Medulla oblongata (tissue), 1 donor: ENCODE measurements around the gene DIO3.

ENCODE experiments used
- DNase-seq: peaks from one replicate; pipeline ENCODE4 v3.0.0-alpha.2; 2015; ENCODE audit errors: extremely low spot score

DIO3 gene

DNA sequence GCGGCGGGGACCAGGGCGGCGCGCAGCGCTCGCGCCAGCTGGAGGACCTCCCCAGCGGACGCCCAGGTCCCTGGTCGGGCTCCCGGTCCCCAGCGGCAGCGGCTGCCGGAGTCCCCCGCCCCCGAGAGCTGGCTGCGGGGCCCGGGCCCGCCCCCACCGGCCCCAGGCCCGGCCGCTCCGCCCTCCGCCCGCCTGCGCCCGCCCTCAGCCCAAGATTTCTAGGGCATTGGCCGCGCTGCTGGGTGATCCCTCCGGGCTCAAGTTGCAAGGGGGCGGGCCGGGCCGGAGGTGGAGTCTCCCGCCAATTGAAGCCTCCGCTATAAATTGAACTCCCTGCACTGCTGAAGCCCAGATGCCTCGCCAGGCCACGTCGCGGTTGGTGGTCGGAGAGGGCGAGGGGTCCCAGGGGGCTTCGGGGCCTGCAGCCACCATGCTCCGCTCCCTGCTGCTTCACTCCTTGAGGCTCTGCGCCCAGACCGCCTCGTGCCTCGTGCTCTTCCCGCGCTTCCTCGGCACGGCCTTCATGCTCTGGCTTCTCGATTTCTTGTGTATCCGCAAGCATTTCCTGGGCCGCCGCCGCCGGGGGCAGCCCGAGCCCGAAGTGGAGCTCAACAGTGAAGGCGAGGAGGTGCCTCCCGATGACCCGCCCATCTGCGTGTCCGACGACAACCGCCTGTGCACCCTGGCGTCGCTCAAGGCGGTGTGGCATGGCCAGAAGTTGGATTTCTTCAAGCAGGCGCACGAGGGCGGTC, at the start of gene DIO3:
Gene DIO3, plus strand, starts transcription at position 351 of the 752 bp plus-strand sequence.
- DNase-seq, result no peak

DNA sequence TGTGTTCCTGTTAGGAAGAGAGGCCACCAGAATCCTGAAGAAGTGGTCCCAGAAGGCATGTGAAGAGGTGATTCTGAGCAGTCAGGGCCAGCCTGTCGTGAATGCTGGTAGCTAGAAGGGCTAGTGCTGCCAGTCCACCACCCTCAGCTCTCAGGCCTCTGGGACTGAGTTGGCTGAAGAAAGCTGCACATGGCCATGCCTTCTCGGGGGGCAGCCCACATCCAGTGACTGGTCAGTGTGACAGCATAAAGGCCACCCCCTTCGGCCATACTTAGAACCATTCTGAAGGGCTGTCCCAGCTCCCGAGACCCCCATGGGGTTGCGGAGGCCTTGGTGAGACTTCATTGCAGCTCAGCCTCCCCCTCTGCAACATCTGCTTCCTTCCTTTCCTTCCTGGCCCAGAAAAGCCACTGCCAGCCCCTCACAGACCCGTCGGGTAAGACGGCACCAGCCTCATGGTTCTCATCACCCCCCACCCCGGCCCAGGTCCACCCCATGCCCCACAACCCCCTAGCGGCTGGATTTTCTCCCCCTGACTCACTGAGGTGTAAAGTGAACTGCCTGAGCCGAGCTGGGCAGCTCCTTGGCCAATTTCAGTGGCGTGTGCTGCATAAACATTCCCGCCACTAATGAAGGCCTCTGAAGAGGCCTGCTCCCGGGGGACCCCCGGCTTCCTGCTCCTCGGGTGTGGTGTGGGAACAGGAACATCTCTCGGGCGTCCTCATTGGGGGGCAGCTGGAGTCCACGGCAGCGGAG, 49.5 kb upstream of the DIO3 start:
- DNase-seq, result no peak

- DNase-seq, result no peak
Observed at GRCh38 chr14:101512376-101512695, 49.0 kb upstream of the DIO3 start.

DNA sequence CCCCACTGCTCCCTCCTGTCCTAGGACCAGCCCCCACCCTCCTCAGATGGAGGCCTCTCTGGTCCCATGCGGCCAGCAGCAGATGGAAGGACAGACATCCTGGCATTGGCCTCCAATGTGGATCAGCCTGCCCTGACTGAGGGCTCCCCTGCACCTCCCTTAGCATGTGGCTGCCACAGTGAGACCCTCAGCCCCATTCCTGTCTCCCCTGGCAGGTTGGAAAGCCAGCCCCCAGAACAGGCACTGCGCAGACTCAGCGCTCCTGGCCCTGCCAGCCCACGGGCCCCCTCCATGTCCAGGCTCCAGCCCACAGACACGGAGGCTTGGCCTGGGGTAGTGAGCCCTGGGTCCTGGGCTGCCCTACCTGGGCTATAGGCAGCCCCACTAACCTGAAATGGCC, 47.2 kb upstream of the DIO3 start:
- DNase-seq, result no peak

GRCh38 chr14:101516401-101516800, 44.9 kb upstream of the DIO3 start:
- DNase-seq, result no peak

DNA sequence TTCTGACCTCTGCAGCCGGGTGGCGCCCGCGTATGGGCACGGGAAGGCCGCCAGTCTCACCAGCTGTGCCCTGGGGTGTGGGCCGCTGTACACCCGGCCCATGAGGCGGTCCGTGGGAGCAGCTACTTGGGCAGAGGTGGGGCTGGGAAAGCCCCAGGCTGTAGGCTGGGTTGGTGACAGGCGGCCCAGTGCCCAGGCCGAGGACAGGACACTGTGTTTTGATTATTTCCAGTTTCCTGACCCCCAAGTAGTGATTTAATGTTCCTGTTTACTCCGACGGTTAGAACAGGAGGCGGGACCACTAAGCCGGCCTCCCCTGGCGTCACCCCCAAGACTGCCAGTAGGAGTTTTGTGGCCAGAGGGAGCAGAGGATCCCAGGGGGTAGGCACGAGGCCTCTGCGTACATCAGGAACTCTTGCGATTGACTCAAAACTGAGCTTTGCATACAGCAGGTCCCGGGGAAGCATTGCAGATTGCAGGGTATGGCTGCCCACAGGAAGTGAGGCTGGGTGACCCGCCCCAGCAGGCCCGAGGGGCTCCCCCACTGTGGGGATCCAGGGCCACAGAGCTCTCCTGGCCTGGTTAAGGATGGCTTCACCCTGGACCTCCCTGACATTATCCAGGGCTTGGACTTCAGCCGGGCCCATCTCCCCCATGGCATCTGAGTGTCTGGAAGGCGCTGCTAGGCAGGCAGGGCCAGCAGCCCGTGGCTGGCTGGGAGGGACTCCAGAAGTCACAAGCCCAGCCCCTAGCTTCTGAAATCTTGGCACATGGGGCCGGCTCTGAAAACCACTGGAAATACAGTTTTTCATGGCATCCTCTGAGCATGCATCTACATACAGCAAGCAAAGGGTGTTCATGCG, 42.5 kb upstream of the DIO3 start:
- peak; percentile 51 for DNase-seq

DNA sequence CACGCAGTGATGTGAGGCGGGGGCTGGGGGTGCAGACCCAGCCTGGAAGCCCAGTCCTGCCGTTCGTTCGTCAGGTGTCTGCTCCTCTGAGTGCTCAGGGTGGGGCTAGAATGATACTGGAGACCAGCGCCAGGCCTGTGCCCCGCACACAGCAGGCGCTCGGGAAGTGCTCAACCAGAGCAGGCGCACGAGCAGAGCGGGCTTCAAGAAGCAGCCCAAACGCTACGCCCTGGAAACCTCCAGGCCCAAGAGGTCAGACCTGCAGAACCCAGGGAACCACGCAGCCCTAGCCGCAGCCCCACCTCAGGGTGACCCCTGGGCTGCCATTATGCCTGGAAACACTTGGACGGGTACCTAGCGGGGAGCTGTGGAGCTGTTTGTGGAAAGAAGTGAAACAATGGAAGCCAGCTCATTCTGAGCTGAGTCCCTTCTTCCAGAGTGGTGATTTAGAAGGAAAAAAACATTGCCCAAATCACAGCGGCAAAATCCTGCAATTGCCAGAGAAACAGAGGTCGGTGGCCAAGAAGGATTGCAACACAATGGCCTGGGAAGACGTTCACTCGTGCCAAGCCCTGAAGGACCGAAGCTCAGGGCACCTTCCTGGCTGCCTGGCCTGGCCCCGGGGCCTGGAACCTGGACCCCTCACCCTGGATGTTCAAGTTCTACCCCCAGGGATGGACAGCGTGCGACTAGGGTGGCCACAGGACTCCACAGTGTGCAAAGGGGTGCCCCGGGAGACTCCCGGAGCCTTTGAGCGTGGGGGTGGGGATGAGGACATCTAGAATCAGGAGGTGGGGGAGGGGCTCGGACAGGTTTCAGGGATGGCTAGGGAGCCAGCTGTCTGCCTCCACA, 40.4 kb upstream of the DIO3 start:
- DNase-seq, result peak; percentile 70

DNA sequence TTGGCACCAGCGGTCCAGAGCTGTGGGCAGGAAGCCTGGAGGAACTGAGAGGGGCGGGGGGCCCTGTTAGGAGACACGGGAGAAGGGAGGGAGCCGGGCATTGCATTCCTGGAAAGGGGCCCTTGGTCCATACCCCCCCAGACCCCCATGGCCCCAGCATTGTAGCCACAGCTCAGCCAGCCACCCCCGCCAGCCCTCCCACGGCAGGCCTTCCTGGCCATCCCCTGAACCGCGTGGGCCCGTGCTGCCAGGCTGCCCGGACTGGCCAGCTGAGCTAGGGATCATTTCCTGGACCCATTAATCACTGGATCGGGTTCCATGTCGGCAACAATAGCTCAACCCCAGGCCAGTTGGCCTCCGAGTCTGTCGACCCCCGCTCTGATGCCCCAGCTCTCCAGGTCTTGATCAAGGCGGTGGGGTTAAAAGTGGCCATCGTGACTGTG, 39.8 kb upstream of the DIO3 start:
- no peak for DNase-seq

- no peak for DNase-seq
Observed at GRCh38 chr14:101521978-101522377, 39.3 kb upstream of the DIO3 start.

DNA sequence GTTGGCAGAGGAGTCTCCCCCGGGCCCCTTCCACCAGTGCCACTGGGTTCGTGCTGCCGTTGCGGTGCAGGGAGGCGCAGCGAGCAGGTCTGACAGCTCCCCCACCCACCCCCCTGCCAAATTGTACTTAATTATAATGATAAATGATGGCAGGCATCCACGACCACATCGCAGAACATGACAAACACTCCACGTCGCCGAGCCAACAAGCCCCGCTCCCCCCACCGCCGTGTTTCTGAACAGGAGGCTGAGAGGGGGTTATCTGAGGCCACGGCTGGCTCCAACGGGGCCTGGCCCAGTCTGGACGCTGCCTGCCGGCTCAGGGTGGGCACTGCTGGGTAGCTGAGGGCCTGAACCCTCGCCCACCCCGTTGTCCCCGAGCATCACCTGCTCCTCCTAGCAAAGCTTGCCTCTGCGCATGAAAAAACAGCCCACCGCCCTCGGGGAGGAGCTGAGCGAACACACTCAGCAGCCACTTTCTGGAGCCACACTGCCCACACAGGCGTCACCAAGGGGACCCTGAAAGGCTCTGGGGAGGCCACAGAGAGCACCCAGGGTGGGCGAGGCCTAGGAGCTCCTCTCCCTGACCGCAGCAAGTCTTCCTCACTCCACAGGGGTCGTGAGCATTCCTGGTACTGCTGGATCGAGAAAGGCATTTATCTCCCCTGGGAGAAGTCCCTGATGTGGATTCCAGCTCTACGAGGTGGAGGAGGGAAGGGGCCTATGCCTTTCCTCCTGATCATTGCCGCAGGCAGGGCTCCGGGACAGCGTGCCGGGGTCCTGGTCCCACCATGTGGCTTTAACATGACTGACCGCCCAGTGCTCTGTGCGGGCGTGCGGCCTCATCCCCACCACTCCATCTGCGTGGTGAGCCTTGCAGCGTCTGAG, 35.4 kb upstream of the DIO3 start:
- no peak for DNase-seq

GRCh38 chr14:101527987-101528386, 33.3 kb upstream of the DIO3 start:
- no peak for DNase-seq

DNA sequence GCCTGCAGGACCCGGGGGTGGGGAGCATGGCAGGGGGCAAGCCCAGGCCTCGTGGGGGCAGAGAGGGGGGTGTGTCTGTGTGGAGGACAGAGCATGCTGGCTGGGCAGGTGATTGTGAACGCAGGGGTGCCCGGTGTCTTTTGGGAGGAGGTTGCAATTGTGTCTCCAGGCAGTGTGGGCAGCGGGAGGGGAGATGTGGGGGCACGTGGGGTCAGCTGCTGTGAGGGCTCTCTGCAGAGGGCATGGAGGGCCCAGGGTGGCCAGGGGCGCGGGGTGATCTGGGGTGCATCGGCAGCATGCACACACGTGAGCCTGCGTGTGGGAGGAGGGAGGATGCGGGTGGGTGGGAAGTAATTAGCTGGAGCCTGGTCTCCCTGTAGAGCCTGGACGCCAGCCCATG, 32.2 kb upstream of the DIO3 start:
- no peak for DNase-seq

GRCh38 chr14:101534198-101534597, 27.1 kb upstream of the DIO3 start:
- no peak for DNase-seq

DNA sequence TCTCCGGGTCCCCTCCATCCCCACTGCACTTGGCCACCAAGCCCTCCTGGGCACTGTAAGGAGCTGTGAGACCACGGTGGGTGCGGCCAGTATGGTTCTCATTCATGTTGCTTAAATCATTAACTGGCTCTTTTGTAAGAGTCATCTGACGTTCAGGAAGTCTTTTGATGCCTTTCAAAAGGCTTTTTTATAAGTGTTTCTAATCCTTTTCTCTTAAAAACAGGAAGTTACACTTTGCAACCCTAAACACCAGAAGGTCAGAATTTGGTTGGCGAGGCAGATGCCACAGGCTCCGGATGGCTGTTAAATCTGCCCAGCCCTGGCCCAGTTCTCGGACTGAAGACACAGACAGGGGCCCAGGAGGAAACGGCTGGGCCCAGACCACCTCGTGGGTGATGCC, 26.1 kb upstream of the DIO3 start:
- no peak for DNase-seq

DNA sequence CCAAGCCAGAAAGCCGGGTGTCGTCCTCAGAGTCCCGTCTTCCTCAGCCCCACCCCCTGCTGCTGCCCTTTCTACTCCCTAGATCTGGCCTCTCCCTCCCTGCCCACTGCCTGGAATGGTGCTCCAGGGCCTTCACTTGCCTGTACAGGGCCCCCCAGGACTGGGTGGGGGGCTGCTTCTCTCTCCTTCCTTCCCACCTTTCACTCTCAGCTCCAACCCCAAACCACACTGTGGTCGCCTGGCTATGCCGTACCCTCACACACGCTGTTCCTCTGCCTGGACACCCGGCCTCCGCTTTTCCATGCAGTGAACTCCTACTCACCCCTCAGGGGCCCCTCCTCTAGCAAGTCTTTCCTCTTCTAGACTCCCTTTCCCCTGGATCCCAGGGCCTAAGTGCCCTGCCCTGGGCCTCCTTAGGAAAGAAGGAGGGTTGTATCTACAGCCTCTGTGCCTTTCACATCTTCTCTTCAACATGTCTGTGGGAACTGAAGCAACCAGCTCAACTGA, 25.5 kb upstream of the DIO3 start:
- no peak for DNase-seq

GRCh38 chr14:101537286-101537685, 24.0 kb upstream of the DIO3 start:
- no peak for DNase-seq

GRCh38 chr14:101538878-101539277, 22.4 kb upstream of the DIO3 start:
- no peak for DNase-seq

GRCh38 chr14:101539880-101540279, 21.4 kb upstream of the DIO3 start:
- DNase-seq, result no peak

- no peak for DNase-seq
Observed at GRCh38 chr14:101540481-101541462, 20.5 kb upstream of the DIO3 start.
